Astrocyte (in vitro differentiated cells and primary cell): ENCODE data around the gene NADK.

Experiments
- CTCF ChIP-seq: IDR thresholded peaks from 2 replicates; pipeline ENCODE4 v1.5.1; 2011; ENCODE audit warnings: low read depth, mild to moderate bottlenecking, inconsistent platforms, low read length, moderate library complexity; ENCODE audit not compliant: insufficient read depth
- EZH2 ChIP-seq: IDR thresholded peaks from 2 replicates; pipeline ENCODE4 v1.6.1; 2012; ENCODE audit warnings: mild to moderate bottlenecking, low read length, inconsistent platforms; ENCODE audit not compliant: insufficient read depth

DNA sequence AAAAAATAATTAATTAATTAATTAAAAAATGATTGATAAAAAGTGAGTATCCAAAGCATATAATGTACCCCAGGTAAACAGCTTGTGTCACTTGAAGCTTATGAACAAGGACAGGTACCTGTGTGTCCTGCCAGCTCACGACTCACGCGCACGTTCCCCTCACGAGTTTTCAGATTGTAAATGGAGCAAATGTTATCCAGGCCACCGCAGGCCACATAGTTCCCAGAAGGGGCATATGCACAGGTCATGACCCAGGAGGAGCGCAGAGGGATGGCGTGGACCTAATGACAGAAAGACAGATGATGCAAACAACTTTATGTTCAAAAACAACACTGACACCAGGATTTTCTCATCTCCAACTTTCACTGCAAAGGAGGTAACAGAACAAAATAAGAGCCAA, 26.0 kb upstream of the NADK start:
- no peak for TF ChIP-seq CTCF
- TF ChIP-seq EZH2 = no peak
